Measurements from ENCODE around the gene ANKRD22. TPM values are rescaled to one million over a fixed set of nuclear protein-coding genes. Genes with fewer than 3 reads are reported as not detected.

ANKRD22 gene
- polyA plus RNA-seq, 2 of the 4 experiments (the other 2 are of a cell fraction), result 0.53 to 0.59 TPM

- ChIA-PET CTCF (interaction anchor here (0.7 to 5.1 kb wide), 17 partner anchors 11 to 245 kb away, joined by 3 to 45 read pairs (median 5); no protein-coding TSS in a partner anchor), POLR2A (no interaction called here)
- DNase-seq (ENCODE audit: low read depth in 1 of 2, low spot score in 1 of 2) (no peak), ATAC-seq (no peak), FAIRE-seq (no peak)
- WGBS (ENCODE audit: missing lambda C conversion rate), result 59% methylated on average over 4 of the region's 4 CpGs
- peaks cover 11% of the 10 kb centered on the region; the same call in 2 of the 3 replicates for H3K4me1 ChIP-seq
- TF ChIP-seq HMGXB4 (CRISPR knock-in tag; IDR thresholded peaks at IDR 0.05; ENCODE audit: borderline replicate concordance) (no peak), RAD21 (conservative IDR thresholded peaks at IDR 0.05 in 1 of 2, IDR thresholded peaks at IDR 0.05 in 1 of 2) (no peak), PBX3 (IDR thresholded peaks at IDR 0.05) (no peak), HOXB5 (CRISPR knock-in tag; IDR thresholded peaks at IDR 0.05) (no peak), SMC3 (IDR thresholded peaks at IDR 0.05) (no peak), POLR2A (IDR thresholded peaks at IDR 0.05; ENCODE audit: low read length) (no peak), NPAS2 (CRISPR knock-in tag; IDR thresholded peaks at IDR 0.05; ENCODE audit: borderline replicate concordance) (no peak), SREBF2 (IDR thresholded peaks at IDR 0.05) (no peak), RCOR1 (IDR thresholded peaks at IDR 0.05; ENCODE audit: low read depth, low read length) (no peak), ZC3H11A (IDR thresholded peaks at IDR 0.05) (no peak)
- H3K9me3 ChIP-seq, result no peaks in the 10 kb centered on the region
- no peak overlapping the region for H3K27ac ChIP-seq
- H3K4me3 ChIP-seq, result no peak overlapping the region
- H3K4me2 ChIP-seq, result no peak overlapping the region; the same call in 2 of the 3 replicates
Observed at GRCh38 chr10:88809621-88810020, 42.0 kb downstream of the ANKRD22 start.

- Histone ChIP-seq H3K9me3 (no peaks in the 10 kb centered on the region), H3K27ac (no peak overlapping the region), H3K4me3 (no peak overlapping the region), H3K4me1 (peaks cover 11% of the 10 kb centered on the region; the same call in 2 of the 3 replicates), H3K4me2 (no peak overlapping the region)
- no peak for TF ChIP-seq HMGXB4 (CRISPR knock-in tag; IDR thresholded peaks at IDR 0.05; ENCODE audit: borderline replicate concordance)
- TF ChIP-seq RARB (CRISPR knock-in tag; IDR thresholded peaks at IDR 0.05), result no peak
- TF ChIP-seq SREBF2 (IDR thresholded peaks at IDR 0.05), result no peak
- TF ChIP-seq PBX3 (IDR thresholded peaks at IDR 0.05), result no peak
- TF ChIP-seq CTCF (IDR thresholded peaks at IDR 0.05), result no peak
- no peak for TF ChIP-seq POLR2AphosphoS2 (conservative IDR thresholded peaks at IDR 0.05; ENCODE audit: low read length)
- no peak for TF ChIP-seq NPAS2 (CRISPR knock-in tag; IDR thresholded peaks at IDR 0.05; ENCODE audit: borderline replicate concordance)
- TF ChIP-seq EHMT2 (IDR thresholded peaks at IDR 0.05; ENCODE audit: low read depth), result no peak
- TF ChIP-seq POLR2A (IDR thresholded peaks at IDR 0.05; ENCODE audit: low read length), result no peak
- no peak for TF ChIP-seq RFX5 (IDR thresholded peaks at IDR 0.05)
- no peak for TF ChIP-seq NR3C1 (IDR thresholded peaks at IDR 0.05)
- no peak for TF ChIP-seq HDAC2 (IDR thresholded peaks at IDR 0.05)
- no peak for TF ChIP-seq KDM1A (IDR thresholded peaks at IDR 0.05; ENCODE audit: low read depth)
- no peak for TF ChIP-seq REST (IDR thresholded peaks at IDR 0.05)
- TF ChIP-seq ZSCAN20 (CRISPR knock-in tag; IDR thresholded peaks at IDR 0.05), result no peak
- no peak for DNase-seq (ENCODE audit: low read depth in 1 of 2, low spot score in 1 of 2)
- FAIRE-seq, result no peak
- 81% methylated on average over 3 of the region's 3 CpGs for WGBS (ENCODE audit: missing lambda C conversion rate)
- CTCF ChIA-PET, result interaction anchor here (0.9 to 2.1 kb wide), 4 partner anchors 12 to 241 kb away, joined by 3 to 5 read pairs (median 4); no protein-coding TSS in a partner anchor
- POLR2A ChIA-PET, result no interaction called here
- no peak for ATAC-seq
Observed at GRCh38 chr10:88805924-88806323, 45.7 kb downstream of the ANKRD22 start.

Measured in A549 (cell line).